Loucy (cell line): Measurements from ENCODE around the gene KMT2E.

Source experiments
- EZH2phosphoT487 ChIP-seq: fragments of 200-600 bp; IDR thresholded peaks from 2 replicates; pipeline ENCODE4 v1.6.1; 2018; ENCODE audit warnings: antibody characterized with exemption, mild to moderate bottlenecking, moderate library complexity, borderline replicate concordance
- TF ChIP-seq, protein P1 (sequence below): fragments of 200-600 bp; sonication (generic); conservative IDR thresholded peaks from 2 replicates; pipeline ENCODE4 v1.5.1; 2014; ENCODE audit warnings: mild to moderate bottlenecking, antibody characterized with exemption, low read length

DNA sequence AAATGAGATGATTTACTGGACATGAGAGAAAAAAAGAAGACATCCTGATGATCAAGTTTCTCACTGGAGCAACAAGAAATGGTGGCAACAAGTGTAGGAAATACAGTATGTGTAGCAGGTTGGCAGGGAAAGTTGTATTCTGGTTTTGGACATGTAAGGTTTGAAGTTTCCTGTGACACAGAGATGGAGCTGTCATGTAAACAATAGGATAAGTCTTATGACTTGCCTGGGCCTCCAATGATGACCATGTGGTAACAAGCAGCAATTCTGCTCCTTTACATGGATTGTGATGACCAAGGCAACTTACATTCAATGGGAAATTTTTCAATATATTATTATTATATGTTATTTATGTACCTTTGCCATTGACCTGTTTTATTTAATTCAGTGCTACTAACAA lies 125.4 kb downstream of the KMT2E start:
- TF ChIP-seq, protein P1, sequence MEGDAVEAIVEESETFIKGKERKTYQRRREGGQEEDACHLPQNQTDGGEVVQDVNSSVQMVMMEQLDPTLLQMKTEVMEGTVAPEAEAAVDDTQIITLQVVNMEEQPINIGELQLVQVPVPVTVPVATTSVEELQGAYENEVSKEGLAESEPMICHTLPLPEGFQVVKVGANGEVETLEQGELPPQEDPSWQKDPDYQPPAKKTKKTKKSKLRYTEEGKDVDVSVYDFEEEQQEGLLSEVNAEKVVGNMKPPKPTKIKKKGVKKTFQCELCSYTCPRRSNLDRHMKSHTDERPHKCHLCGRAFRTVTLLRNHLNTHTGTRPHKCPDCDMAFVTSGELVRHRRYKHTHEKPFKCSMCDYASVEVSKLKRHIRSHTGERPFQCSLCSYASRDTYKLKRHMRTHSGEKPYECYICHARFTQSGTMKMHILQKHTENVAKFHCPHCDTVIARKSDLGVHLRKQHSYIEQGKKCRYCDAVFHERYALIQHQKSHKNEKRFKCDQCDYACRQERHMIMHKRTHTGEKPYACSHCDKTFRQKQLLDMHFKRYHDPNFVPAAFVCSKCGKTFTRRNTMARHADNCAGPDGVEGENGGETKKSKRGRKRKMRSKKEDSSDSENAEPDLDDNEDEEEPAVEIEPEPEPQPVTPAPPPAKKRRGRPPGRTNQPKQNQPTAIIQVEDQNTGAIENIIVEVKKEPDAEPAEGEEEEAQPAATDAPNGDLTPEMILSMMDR: no peak
- no peak for TF ChIP-seq EZH2phosphoT487
